HepG2 (cell line): ENCODE measurements around the gene C5AR1. TPM values are rescaled to one million over a fixed set of nuclear protein-coding genes. Genes with fewer than 3 reads are reported as not detected.

Experiments used
- IKZF4 ChIP-seq: sonication (generic); formaldehyde crosslinking; IDR thresholded peaks from 2 replicates; pipeline ENCODE4 v1.5.1; 2020; ENCODE audit warnings: borderline replicate concordance, mild to moderate bottlenecking, low read depth, missing genetic modification reagents; ENCODE audit errors: not compliant biosample characterization
- KAT8 ChIP-seq: IDR thresholded peaks from 2 replicates; pipeline ENCODE4 v1.6.1; 2016; ENCODE audit warnings: missing genetic modification reagents, missing compliant biosample characterization
- KDM6A ChIP-seq: IDR thresholded peaks from 2 replicates; pipeline ENCODE4 v1.6.1; 2016; ENCODE audit warnings: low read depth
- KLF12 ChIP-seq: sonication (generic); formaldehyde crosslinking; IDR thresholded peaks from 2 replicates; pipeline ENCODE4 v1.4.0; 2020; ENCODE audit warnings: missing genetic modification reagents, borderline replicate concordance
- MATR3 ChIP-seq: sonication (generic); formaldehyde crosslinking; IDR thresholded peaks from 2 replicates; pipeline ENCODE4 v1.4.0; 2020; ENCODE audit warnings: missing genetic modification reagents
- NPAS2 ChIP-seq: sonication (generic); formaldehyde crosslinking; IDR thresholded peaks from 2 replicates; pipeline ENCODE4 v1.8.0; 2022; ENCODE audit warnings: mild to moderate bottlenecking, missing genetic modification reagents, borderline replicate concordance
- POLR2AphosphoS5 ChIP-seq: IDR thresholded peaks from 2 replicates; pipeline ENCODE4 v1.6.1; 2012; ENCODE audit warnings: low read depth, low read length
- REL ChIP-seq: sonication (generic); formaldehyde crosslinking; conservative IDR thresholded peaks from 2 replicates; pipeline ENCODE4 v1.8.0; 2022; ENCODE audit warnings: mild to moderate bottlenecking, missing genetic modification reagents, moderate library complexity
- SRF ChIP-seq: IDR thresholded peaks from 2 replicates; pipeline ENCODE4 v1.6.1; 2011; ENCODE audit warnings: mild to moderate bottlenecking, low read depth, low read length, moderate library complexity
- YEATS4 ChIP-seq: sonication (generic); formaldehyde crosslinking; IDR thresholded peaks from 2 replicates; pipeline ENCODE4 v1.4.0; 2020; ENCODE audit warnings: missing genetic modification reagents, borderline replicate concordance
- ZFAT ChIP-seq: sonication (generic); formaldehyde crosslinking; conservative IDR thresholded peaks from 2 replicates; pipeline ENCODE4 v1.8.1; 2023; ENCODE audit warnings: missing genetic modification reagents, inconsistent platforms
- ZMYM2 ChIP-seq: sonication (generic); formaldehyde crosslinking; IDR thresholded peaks from 2 replicates; pipeline ENCODE4 v1.8.0; 2022; ENCODE audit warnings: mild to moderate bottlenecking, missing genetic modification reagents
- ZNF20 ChIP-seq: sonication (generic); formaldehyde crosslinking; IDR thresholded peaks from 2 replicates; pipeline ENCODE4 v1.4.0; 2020; ENCODE audit warnings: mild to moderate bottlenecking, moderate library complexity, missing genetic modification reagents
- ZNF441 ChIP-seq: sonication (generic); formaldehyde crosslinking; IDR thresholded peaks from 2 replicates; pipeline ENCODE4 v1.7.0; 2021; ENCODE audit warnings: missing genetic modification reagents, borderline replicate concordance
- ZNF510 ChIP-seq: sonication (generic); formaldehyde crosslinking; IDR thresholded peaks from 2 replicates; pipeline ENCODE4 v1.4.0; 2020; ENCODE audit warnings: low read depth, mild to moderate bottlenecking, missing genetic modification reagents
- ZNF577 ChIP-seq: sonication (generic); formaldehyde crosslinking; IDR thresholded peaks from 2 replicates; pipeline ENCODE4 v1.4.0; 2020; ENCODE audit warnings: mild to moderate bottlenecking, low read depth, missing genetic modification reagents, borderline replicate concordance
- polyA plus RNA-seq, 8 experiments: library from polyadenylated mRNA; depleted of rRNA in 3 of 8; stranded (reverse) in 7 of 8; unstranded in 1 of 8; fragments of >200 nt; fragmentation: Illumina TruSeq in 4 of 8; extraction: Trizol in 4 of 8; gene quantifications; 2 replicates each; pipeline versions ENCODE4 v1.2.1 to v1.2.3, GENCODE V29; 2011 to 2016; ENCODE audit warnings: low read depth in 4 of 8, missing spikeins in 1 of 8, mixed read lengths in 1 of 8; ENCODE audit not compliant: insufficient read depth in 1 of 8
- total RNA-seq, 5 experiments: library from RNA; depleted of rRNA; stranded (reverse); fragments of >200 nt; fragmentation: Illumina TruSeq; extraction: Trizol; gene quantifications; 2 replicates each; pipeline ENCODE4 v1.2.3, GENCODE V29; 2016; ENCODE audit warnings: low read depth in 1 of 5
- TF ChIP-seq, protein P1 (sequence below), 2 experiments: sonication (generic) in 1 of 2; formaldehyde crosslinking in 1 of 2; IDR thresholded peaks; 2 replicates each; pipeline versions ENCODE4 v1.5.1 to v1.6.1; 2011 to 2020; ENCODE audit warnings: borderline replicate concordance in 1 of 2, low read depth in 1 of 2, low read length in 1 of 2, mild to moderate bottlenecking in 1 of 2, missing genetic modification reagents in 1 of 2, moderate library complexity in 1 of 2
- TF ChIP-seq, protein P2 (sequence below): sonication (generic); formaldehyde crosslinking; IDR thresholded peaks from 2 replicates; pipeline ENCODE4 v1.5.0; 2020; ENCODE audit warnings: mild to moderate bottlenecking, missing genetic modification reagents, borderline replicate concordance

Gene C5AR1
- total and polyA plus RNA-seq, 2 of the 13 experiments (the other 11 are each of a cell fraction or from before 2014, with no cell fraction given): 0.07 to 1.6 TPM

DNA sequence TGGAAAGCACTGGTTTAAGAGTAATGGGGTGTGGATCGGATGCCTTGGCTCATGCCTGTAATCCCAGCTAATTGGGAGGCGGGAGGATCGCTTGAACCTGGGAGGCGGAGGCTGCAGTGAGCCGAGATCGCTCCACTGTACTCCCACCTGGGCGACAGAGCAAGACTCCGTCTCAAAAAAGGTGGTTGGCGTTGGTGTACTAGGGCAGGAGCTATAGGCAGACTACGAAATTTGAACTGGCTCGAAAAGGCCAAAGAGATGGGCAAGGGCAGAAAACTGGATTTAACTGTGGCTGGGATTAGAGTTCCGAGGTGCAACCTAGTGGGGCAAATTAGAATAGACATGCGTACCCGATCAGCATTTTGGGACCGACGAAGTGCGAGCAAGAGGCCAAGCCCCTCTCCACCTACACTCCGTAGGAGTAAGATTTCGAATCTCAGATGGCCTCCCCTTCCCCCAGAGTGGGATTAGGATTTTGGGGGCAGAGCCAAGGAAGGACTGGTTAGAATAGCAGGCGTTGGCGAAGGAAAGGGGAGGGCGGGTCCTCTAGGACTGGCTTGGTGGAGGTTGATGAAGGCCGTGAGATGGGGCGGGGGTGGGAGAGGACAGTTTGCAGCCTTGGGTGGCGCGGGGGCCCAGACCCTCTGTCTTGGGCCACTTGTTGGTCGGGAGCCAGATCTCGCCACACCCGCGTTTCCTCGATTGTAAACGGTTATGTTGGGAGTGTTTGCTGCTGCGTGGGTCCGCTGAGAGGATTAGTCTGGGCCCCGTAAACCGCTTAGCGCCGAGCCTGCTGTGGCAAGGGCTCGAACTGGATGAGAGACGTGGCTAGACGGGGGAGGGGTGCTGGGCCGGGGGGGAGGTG lies 37.0 kb upstream of the C5AR1 start (continued):
- TF ChIP-seq, protein P1, sequence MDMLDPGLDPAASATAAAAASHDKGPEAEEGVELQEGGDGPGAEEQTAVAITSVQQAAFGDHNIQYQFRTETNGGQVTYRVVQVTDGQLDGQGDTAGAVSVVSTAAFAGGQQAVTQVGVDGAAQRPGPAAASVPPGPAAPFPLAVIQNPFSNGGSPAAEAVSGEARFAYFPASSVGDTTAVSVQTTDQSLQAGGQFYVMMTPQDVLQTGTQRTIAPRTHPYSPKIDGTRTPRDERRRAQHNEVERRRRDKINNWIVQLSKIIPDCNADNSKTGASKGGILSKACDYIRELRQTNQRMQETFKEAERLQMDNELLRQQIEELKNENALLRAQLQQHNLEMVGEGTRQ (IDR thresholded peaks at IDR 0.05; ENCODE audit: low read depth, low read length): no peak
- TF ChIP-seq, protein P1 (CRISPR knock-in tag; IDR thresholded peaks at IDR 0.05; ENCODE audit: borderline replicate concordance): no peak
- TF ChIP-seq YEATS4 (CRISPR knock-in tag) (no peak), IKZF4 (CRISPR knock-in tag) (no peak), KDM6A (no peak), REL (CRISPR knock-in tag) (no peak), ZNF20 (CRISPR knock-in tag) (no peak), ZNF577 (CRISPR knock-in tag) (no peak), MATR3 (CRISPR knock-in tag) (no peak), ZNF441 (peak; percentile 70; the same call in 1 of the 2 replicates), ZMYM2 (CRISPR knock-in tag) (0 out of 2 replicates have a peak, but pooled peaks have one; percentile 15), KAT8 (CRISPR knock-in tag) (no peak), KLF12 (CRISPR knock-in tag) (no peak), SRF (no peak), POLR2AphosphoS5 (no peak), ZNF510 (CRISPR knock-in tag) (0 out of 2 replicates have a peak, but pooled peaks have one; percentile 5), ZFAT (CRISPR knock-in tag) (no peak), NPAS2 (no peak)
- TF ChIP-seq, protein P2, sequence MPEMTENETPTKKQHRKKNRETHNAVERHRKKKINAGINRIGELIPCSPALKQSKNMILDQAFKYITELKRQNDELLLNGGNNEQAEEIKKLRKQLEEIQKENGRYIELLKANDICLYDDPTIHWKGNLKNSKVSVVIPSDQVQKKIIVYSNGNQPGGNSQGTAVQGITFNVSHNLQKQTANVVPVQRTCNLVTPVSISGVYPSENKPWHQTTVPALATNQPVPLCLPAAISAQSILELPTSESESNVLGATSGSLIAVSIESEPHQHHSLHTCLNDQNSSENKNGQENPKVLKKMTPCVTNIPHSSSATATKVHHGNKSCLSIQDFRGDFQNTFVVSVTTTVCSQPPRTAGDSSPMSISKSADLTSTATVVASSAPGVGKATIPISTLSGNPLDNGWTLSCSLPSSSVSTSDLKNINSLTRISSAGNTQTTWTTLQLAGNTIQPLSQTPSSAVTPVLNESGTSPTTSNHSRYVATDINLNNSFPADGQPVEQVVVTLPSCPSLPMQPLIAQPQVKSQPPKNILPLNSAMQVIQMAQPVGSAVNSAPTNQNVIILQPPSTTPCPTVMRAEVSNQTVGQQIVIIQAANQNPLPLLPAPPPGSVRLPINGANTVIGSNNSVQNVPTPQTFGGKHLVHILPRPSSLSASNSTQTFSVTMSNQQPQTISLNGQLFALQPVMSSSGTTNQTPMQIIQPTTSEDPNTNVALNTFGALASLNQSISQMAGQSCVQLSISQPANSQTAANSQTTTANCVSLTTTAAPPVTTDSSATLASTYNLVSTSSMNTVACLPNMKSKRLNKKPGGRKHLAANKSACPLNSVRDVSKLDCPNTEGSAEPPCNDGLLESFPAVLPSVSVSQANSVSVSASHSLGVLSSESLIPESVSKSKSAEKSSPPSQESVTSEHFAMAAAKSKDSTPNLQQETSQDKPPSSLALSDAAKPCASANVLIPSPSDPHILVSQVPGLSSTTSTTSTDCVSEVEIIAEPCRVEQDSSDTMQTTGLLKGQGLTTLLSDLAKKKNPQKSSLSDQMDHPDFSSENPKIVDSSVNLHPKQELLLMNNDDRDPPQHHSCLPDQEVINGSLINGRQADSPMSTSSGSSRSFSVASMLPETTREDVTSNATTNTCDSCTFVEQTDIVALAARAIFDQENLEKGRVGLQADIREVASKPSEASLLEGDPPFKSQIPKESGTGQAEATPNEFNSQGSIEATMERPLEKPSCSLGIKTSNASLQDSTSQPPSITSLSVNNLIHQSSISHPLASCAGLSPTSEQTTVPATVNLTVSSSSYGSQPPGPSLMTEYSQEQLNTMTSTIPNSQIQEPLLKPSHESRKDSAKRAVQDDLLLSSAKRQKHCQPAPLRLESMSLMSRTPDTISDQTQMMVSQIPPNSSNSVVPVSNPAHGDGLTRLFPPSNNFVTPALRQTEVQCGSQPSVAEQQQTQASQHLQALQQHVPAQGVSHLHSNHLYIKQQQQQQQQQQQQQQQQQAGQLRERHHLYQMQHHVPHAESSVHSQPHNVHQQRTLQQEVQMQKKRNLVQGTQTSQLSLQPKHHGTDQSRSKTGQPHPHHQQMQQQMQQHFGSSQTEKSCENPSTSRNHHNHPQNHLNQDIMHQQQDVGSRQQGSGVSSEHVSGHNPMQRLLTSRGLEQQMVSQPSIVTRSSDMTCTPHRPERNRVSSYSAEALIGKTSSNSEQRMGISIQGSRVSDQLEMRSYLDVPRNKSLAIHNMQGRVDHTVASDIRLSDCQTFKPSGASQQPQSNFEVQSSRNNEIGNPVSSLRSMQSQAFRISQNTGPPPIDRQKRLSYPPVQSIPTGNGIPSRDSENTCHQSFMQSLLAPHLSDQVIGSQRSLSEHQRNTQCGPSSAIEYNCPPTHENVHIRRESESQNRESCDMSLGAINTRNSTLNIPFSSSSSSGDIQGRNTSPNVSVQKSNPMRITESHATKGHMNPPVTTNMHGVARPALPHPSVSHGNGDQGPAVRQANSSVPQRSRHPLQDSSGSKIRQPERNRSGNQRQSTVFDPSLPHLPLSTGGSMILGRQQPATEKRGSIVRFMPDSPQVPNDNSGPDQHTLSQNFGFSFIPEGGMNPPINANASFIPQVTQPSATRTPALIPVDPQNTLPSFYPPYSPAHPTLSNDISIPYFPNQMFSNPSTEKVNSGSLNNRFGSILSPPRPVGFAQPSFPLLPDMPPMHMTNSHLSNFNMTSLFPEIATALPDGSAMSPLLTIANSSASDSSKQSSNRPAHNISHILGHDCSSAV (CRISPR knock-in tag): no peak
